ENCODE measurements around the gene TNFAIP8L1.

TNFAIP8L1 gene

DNA sequence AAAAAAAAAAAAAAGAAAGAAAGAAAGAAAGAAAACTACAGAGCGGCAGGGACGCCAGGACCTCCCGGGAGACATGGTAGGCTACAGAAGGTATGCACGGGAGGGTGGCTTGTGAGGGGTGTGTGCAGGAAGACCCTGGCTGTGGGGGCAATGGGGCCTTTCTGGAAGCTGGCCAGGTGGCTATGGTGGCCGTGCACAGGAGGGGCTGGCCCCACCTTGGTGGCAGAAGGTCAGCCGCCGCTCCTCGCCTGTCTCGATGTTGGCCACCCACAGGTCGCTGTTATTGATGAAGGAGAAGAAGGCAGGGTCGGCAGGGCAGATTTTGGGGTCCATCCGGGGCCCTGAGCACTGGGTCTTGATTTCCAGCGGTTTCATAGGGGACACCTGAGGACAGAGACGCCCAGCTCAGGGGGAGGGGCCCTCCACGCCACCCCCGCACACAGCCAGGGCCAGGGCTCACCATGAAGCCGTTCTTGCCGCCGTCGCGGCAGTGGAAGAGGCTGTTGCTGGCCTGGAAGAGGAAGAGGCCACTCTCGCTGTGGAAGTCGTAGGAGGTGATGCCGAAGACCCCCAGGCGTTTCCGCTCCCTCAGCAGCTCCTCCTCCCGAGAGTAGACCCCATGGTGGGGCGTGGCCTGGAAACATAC is 64.5 kb downstream of the TNFAIP8L1 start:
- Histone ChIP-seq H3K79me2 (peaks cover 7% of the 10 kb centered on the region), H3K9ac (no peak overlapping the region), H3K4me2 (ENCODE audit: low read length) (no peak overlapping the region), H3K27ac (no peak overlapping the region), H3K36me3 (ENCODE audit: control insufficient read depth, insufficient read depth, low read length) (no peaks in the 10 kb centered on the region), H3K27me3 (ENCODE audit: control insufficient read depth, insufficient read depth, low read length) (no peaks in the 10 kb centered on the region), H3K4me1 (no peaks in the 10 kb centered on the region), H3K4me3 (ENCODE audit: low read depth, low read length) (no peak overlapping the region), H3K9me3 (ENCODE audit: control insufficient read depth, low read length) (no peaks in the 10 kb centered on the region), H2AFZ (no peak overlapping the region)
- TF ChIP-seq, protein P1, sequence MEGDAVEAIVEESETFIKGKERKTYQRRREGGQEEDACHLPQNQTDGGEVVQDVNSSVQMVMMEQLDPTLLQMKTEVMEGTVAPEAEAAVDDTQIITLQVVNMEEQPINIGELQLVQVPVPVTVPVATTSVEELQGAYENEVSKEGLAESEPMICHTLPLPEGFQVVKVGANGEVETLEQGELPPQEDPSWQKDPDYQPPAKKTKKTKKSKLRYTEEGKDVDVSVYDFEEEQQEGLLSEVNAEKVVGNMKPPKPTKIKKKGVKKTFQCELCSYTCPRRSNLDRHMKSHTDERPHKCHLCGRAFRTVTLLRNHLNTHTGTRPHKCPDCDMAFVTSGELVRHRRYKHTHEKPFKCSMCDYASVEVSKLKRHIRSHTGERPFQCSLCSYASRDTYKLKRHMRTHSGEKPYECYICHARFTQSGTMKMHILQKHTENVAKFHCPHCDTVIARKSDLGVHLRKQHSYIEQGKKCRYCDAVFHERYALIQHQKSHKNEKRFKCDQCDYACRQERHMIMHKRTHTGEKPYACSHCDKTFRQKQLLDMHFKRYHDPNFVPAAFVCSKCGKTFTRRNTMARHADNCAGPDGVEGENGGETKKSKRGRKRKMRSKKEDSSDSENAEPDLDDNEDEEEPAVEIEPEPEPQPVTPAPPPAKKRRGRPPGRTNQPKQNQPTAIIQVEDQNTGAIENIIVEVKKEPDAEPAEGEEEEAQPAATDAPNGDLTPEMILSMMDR (IDR thresholded peaks at IDR 0.05), result no peak

DNA sequence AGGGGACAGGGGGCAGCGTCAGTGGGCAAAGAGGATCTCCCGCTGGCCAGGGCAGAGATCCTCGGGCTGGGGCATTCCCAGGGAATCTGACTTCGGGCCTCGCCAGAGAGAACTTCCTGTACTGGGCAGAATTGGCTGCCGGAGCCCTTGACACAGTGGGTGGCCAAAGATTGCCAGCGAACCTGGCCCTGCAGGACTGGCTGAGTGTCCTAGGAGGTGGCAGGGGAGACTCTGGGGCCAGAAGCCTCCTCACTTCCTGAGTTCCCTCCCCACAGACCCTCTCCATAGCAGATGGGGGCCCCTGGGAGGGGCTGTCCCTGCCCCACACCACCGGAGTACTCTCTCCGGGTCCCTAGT is 65.0 kb downstream of the TNFAIP8L1 start:
- H2AFZ ChIP-seq, result no peak overlapping the region
- H3K4me2 ChIP-seq (ENCODE audit: low read length), result no peak overlapping the region
- H3K4me1 ChIP-seq, result no peaks in the 10 kb centered on the region
- no peaks in the 10 kb centered on the region for H3K27me3 ChIP-seq (ENCODE audit: control insufficient read depth, insufficient read depth, low read length)
- peaks cover 7% of the 10 kb centered on the region for H3K79me2 ChIP-seq
- no peaks in the 10 kb centered on the region for H3K9me3 ChIP-seq (ENCODE audit: control insufficient read depth, low read length)
- H3K36me3 ChIP-seq (ENCODE audit: control insufficient read depth, insufficient read depth, low read length), result no peaks in the 10 kb centered on the region
- no peak overlapping the region for H3K4me3 ChIP-seq (ENCODE audit: low read depth, low read length)
- no peak overlapping the region for H3K27ac ChIP-seq
- TF ChIP-seq, protein P1 (IDR thresholded peaks at IDR 0.05), result no peak
- H3K9ac ChIP-seq, result no peak overlapping the region
